Left lung (tissue), 10 donors: ENCODE results near the gene NFATC1. TPM values are rescaled to one million over a fixed set of nuclear protein-coding genes. Genes with fewer than 3 reads are reported as not detected.

Source experiments
- ATAC-seq: fragments of 200-7000 bp; cut with Tn5 transposase; one replicate; pipeline ENCODE4 v1.9.1; 2020; ENCODE audit warnings: moderate library complexity
- DNase-seq, 4 donors: peaks; one replicate each; pipeline ENCODE4 v3.0.0-alpha.2; 2013 to 2020
- H3K27ac ChIP-seq, 2 donors: fragments of 200-600 bp; sonication (generic) in 1 of 2; one replicate each; pipeline versions ENCODE4 v1.5.0 to v1.8.0; 2020 to 2021
- H3K27me3 ChIP-seq, 2 donors: fragments of 200-600 bp; sonication (generic) in 1 of 2; one replicate each; pipeline versions ENCODE4 v1.5.0 to v1.8.0; 2020 to 2021
- H3K36me3 ChIP-seq, 2 donors: fragments of 200-600 bp; sonication (generic) in 1 of 2; one replicate each; pipeline versions ENCODE4 v1.5.0 to v1.8.0; 2020 to 2021
- H3K4me1 ChIP-seq, 2 donors: fragments of 200-600 bp; one replicate each; pipeline ENCODE4 v1.8.0; 2021
- H3K4me3 ChIP-seq, 2 donors: fragments of 200-600 bp; sonication (generic) in 1 of 2; one replicate each; pipeline versions ENCODE4 v1.5.0 to v1.8.0; 2020 to 2021; ENCODE audit warnings: mild to moderate bottlenecking in 1 of 2
- H3K9me3 ChIP-seq, 2 donors: fragments of 200-600 bp; sonication (generic) in 1 of 2; one replicate each; pipeline versions ENCODE4 v1.5.0 to v1.8.0; 2020 to 2021
- intact Hi-C, 2 donors: fragments of 100-400 bp; cut with DNase I; formaldehyde crosslinking; loops; one replicate each; pipeline versions ENCODE4 v1.11.2 to v1.14.2; 2022
- polyA plus RNA-seq, 6 donors: library from polyadenylated mRNA; unstranded; fragments of 120-200 nt; gene quantifications; one replicate each; pipeline ENCODE4 v1.2.1, GENCODE V29; 2013; ENCODE audit not compliant: insufficient read length in 6 of 6
- total RNA-seq, 2 donors: library from RNA; stranded (reverse); fragmentation: NEBNext Ultra II Directional; extraction: Animal tissue kit (Norgen Biotek cat#: 25700); gene quantifications; one replicate each; pipeline ENCODE4 v1.2.1, GENCODE V29; 2021
- TF ChIP-seq, protein P1 (sequence below), 2 donors: fragments of 200-600 bp; sonication (generic) in 1 of 2; IDR thresholded peaks; one replicate each; pipeline versions ENCODE4 v1.5.0 to v1.8.0; 2021; ENCODE audit warnings: antibody characterized with exemption in 2 of 2
- donor health status: DM: no; HTN: yes; CAD: no.
- donor health status: DM: no; HTN: no; CAD: no.

NFATC1 gene
- total and polyA plus RNA-seq, 8 donors, result 6.5 to 17.1 (median 8.0) TPM

DNA sequence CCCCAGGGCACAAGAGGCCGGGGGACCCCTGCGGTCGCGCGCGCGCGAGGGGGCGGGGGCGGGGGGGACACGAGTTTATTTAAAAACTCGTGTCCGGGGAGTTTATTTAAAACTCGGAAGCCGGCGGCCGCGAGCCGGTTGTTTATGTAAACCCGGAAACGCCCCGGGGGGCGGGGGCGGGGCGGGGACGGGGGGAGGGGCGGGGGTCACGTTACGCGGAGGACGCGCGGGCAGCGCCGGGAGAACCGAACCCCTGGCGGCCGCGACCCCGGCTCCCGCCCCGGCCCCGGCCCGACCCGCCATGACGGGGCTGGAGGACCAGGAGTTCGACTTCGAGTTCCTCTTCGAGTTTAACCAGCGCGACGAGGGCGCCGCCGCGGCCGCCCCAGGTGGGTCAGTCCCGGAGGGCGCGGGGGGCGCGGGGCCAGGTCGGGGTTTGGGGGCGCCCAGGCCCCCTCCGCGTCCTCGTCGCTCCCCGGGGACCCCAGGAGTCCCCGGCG is 4.4 kb downstream of the NFATC1 start:
- intact Hi-C loops, result no loop called here
- Histone ChIP-seq H3K4me1 (peaks cover 12 to 85% of the 10 kb centered on the region in 2 donors), H3K27me3 (peaks cover 0 to 44% of the 10 kb centered on the region in 2 donors), H3K4me3 (peak overlapping the region; percentile 75 to 76), H3K9me3 (no peaks in the 10 kb centered on the region), H3K36me3 (no peaks in the 10 kb centered on the region), H3K27ac (peak overlapping the region; percentile 74 to 80)
- DNase-seq (peak in 2 of 4 donors; percentile 71 to 90), ATAC-seq (peak; percentile 45)
- TF ChIP-seq, protein P1, sequence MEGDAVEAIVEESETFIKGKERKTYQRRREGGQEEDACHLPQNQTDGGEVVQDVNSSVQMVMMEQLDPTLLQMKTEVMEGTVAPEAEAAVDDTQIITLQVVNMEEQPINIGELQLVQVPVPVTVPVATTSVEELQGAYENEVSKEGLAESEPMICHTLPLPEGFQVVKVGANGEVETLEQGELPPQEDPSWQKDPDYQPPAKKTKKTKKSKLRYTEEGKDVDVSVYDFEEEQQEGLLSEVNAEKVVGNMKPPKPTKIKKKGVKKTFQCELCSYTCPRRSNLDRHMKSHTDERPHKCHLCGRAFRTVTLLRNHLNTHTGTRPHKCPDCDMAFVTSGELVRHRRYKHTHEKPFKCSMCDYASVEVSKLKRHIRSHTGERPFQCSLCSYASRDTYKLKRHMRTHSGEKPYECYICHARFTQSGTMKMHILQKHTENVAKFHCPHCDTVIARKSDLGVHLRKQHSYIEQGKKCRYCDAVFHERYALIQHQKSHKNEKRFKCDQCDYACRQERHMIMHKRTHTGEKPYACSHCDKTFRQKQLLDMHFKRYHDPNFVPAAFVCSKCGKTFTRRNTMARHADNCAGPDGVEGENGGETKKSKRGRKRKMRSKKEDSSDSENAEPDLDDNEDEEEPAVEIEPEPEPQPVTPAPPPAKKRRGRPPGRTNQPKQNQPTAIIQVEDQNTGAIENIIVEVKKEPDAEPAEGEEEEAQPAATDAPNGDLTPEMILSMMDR (IDR thresholded peaks at IDR 0.05), result no peak

DNA sequence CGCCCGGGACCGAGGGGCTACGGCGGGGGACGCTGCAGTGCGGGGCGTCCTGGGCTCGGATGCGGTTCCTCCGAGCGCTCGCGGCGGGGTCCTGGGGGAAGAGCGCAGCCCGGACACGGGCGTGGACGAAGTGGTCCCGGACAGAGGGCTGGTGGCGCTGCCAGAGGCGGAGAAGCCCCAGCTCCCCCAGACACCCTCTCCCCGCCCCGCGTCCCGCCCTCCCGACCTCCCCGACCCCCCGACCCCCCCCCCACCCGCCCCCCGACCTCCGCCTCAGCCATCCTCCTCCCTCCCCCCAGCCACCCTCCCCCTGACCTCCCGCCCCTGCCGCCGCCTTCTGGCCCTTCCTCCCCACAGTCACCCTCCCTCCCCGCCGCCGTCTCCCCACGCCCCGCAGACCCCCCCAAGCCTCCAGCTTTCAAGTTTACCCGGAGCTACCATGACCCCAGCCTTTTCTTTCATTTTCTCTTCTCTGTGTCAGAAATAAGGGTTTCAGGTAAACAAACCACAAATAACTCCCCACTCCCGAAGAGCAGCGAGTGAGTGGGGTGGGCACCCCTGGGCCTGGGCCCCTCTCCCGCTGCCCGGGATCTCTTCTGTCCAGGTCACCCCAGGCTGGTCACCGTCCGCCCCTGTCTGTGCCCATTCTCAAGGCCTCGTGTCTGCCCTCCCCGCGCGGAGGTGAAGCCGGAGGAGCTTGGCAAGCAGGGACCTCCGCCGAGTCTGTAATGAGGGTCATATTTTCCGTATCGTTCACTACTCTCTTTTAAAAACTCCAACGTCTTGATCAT is 5.1 kb downstream of the NFATC1 start:
- intact Hi-C loops, result no loop called here
- peak overlapping the region; percentile 74 to 80 for H3K27ac ChIP-seq
- peaks cover 0 to 40% of the 10 kb centered on the region in 2 donors for H3K27me3 ChIP-seq
- H3K4me3 ChIP-seq, result peak overlapping the region; percentile 75 to 76
- ATAC-seq (no peak), DNase-seq (peak in 2 of 4 donors; percentile 32 to 69)
- H3K9me3 ChIP-seq, result no peaks in the 10 kb centered on the region
- TF ChIP-seq, protein P1 (IDR thresholded peaks at IDR 0.05), result no peak
- peaks cover 12 to 88% of the 10 kb centered on the region in 2 donors for H3K4me1 ChIP-seq
- no peaks in the 10 kb centered on the region for H3K36me3 ChIP-seq

- peak in 1 of 4 donors; percentile 74 for DNase-seq
- Histone ChIP-seq H3K4me3 (no peak overlapping the region), H3K9me3 (no peaks in the 10 kb centered on the region), H3K36me3 (no peaks in the 10 kb centered on the region), H3K4me1 (peaks cover 9 to 88% of the 10 kb centered on the region in 2 donors), H3K27ac (peak overlapping the region; percentile 3 to 33), H3K27me3 (peaks cover 0 to 31% of the 10 kb centered on the region in 2 donors)
- intact Hi-C loops, result no loop called here
- TF ChIP-seq, protein P1 (IDR thresholded peaks at IDR 0.05), result no peak
- ATAC-seq, result no peak
Observed at GRCh38 chr18:79401494-79402208, 5.9 kb downstream of the NFATC1 start.

- H3K4me1 ChIP-seq, result peaks cover 9 to 83% of the 10 kb centered on the region in 2 donors
Observed at GRCh38 chr18:79402209-79402576, 6.5 kb downstream of the NFATC1 start.

More at GRCh38 chr18:79402209-79402576, 6.5 kb downstream of the NFATC1 start:
- intact Hi-C loops, result no loop called here
- TF ChIP-seq, protein P1 (IDR thresholded peaks at IDR 0.05), result no peak
- H3K36me3 ChIP-seq, result no peaks in the 10 kb centered on the region
- H3K4me3 ChIP-seq, result no peak overlapping the region
- H3K9me3 ChIP-seq, result no peaks in the 10 kb centered on the region
- ATAC-seq (no peak), DNase-seq (peak in 1 of 4 donors; percentile 62)
- peaks cover 0 to 25% of the 10 kb centered on the region in 2 donors for H3K27me3 ChIP-seq
- peak overlapping the region; percentile 33 to 59 for H3K27ac ChIP-seq
